Left renal cortex interstitium (tissue), 4 donors: ENCODE measurements around the gene UACA. TPM values are rescaled to one million over a fixed set of nuclear protein-coding genes. Genes with fewer than 3 reads are reported as not detected.
A peak's percentile ranks its signal among the peaks of the same experiment; 100 is the strongest.

Source experiments
- DNase-seq, 4 donors: peaks; one replicate each; pipeline ENCODE4 v3.0.0-alpha.2; 2013; ENCODE audit warnings: low read depth in 4 of 4, low spot score in 2 of 4, missing footprints in 1 of 4
- polyA plus RNA-seq, 4 donors: library from polyadenylated mRNA; unstranded; fragments of 120-200 nt; gene quantifications; one replicate each; pipeline ENCODE4 v1.2.1, GENCODE V29; 2013; ENCODE audit not compliant: insufficient read length in 4 of 4

The UACA gene
- polyA plus RNA-seq, 4 donors = 86.6 to 131 (median 97.9) TPM

DNA sequence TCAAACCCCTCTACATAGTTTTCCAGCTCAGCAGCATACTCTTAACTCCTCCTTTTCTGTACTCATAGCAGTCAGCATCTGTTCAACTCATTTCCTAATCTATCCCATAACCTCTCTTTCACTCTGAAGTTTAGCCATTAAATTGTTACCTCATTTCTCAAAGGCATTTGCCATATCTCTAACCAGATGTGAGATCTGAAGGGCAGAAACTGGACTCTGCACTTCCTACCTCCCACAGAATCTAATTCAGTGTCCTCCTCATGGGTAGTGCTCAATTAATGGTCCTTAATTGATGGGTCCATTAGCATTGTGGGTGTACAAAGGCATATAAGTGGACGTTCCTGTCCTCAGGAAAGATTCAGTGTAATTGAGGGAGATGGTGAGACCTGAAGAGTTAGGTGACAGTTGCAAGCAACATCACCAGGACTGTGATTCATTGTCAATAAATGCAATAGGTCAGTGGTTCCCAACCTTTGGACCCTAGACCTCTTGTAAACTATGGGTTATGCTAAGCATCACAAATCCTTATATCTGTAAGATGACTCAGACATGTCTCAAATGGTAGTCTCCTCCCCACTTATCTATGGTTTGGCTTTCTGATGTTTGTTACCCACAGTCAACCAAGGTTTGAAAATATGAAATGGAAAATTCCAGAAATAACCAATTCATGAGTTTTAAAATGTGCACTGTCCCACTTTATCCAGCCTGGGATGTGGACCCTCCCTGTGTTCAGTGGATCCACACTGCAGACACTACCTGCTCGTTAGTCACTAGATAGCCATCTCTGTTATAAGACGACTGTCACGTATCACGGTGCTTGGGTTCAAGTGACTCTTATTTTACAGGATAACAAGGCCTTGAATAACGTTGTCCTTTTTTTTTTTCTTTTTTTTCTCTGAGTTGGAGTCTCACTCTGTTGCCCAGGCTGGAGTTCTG, 25.0 kb upstream of the UACA start:
- DNase-seq = no peak

DNA sequence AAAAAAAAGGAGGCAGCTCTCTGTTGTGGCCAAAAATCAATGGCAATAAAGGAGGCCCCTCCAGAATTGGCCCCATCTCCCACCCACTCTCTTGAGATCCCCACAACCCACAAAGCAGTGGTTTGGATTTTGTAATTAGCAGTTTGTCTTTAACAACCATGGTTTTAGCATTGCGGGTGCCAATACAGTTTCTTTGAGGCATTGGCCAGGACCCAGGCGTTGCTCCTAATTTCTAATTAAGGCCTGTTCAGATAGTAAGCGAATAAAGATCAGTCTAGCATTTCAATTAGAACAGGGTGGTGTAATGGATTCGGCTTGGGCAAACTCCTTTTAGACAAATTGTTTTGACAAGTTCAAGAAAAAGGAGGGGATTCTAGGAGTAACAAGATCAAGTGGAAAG, 23.6 kb upstream of the UACA start:
- DNase-seq = no peak

DNA sequence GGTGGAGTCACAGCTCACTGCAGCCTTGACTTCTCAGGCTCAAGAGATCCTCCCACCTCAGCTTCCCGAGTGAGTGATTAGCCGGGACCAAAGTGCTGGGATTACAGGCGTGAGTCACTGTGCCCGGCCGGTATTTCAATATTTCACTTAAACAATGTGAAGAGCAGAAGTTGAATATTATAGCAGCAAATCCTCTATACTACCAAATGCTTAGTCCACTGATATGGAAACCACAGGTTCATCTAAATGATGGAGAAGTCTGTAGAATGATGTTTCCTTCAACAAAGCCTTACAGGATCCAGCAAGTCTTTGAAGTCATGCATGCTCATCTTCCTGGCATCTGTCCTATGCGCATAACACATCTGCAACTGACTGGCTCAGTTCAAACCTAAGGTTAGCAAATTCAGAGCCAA, 20.3 kb upstream of the UACA start:
- DNase-seq = no peak

DNA sequence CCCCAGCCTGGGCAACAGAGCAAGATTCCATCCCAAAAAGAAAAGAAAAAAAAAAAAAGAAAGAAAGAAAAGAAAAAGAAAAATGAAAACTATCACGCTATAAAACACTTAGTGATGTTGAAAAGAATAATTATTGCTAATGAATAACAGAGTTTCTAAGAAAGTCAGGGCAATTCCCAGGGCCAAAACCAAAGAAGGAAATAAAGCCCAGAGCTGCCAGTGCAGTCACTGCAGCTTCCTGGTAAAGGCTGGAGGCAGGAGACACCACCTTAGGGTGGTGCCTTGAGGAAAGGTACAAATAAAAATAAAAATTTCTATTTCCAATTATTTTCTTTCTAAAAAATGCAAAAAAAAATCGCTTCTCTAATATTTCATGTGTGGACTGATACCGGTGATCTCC, 19.7 kb upstream of the UACA start:
- DNase-seq = no peak

DNA sequence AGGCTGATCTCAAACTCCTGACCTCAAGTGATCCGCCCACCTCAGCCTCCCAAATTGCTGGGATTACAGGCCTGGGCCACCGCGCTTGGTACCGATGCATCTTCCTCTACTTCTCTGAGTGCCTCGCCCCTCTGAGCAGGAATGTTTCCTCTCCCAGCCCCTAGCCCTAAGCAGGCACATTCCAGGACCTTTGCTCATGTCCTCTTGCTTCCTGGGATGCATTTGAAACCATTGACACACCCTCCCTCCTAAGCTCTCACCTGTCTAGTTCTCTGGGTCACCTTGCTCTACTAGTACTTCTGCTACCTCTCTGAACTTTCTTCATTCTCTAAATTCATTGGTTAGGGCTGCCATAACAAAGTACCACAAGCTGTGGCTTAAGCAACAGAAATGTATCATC, 17.9 kb upstream of the UACA start:
- DNase-seq = no peak

DNA sequence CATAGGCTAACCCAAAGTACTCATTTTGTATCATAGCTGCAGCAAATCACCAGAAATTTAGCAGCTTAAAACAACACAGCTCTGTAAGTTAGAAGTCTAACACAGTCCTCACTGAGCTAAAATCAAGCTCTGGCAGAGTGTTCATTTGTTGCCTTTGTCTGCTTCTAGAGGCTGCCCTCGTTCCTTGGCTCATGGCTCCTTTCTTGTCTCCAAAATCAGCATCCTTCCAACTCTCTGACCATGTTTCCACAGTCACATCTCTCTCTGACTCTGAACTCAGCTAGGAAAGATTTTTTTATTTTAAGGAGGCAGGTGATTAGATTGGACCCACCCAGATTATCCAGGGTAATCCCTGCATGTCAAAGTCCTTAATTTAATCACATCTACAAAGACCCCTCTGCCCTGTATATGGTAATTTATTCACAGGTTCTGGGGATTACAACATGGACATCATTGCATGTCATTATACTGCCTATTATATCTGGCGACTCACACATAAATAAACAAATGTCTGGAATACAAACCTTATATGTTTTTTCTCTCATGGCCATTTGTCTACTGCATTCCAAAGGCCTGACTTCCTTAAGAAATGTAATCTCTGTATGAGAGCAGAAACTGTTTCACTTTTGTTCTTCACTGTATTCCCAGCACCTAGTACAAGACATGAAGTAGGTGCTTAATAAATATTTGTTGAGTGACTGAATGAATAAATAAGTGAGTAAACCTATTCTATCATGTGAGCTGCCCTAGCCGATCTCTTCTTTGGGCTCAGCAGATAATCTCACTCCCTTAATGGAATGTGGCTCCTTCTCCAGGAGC, 15.1 kb upstream of the UACA start:
- no peak for DNase-seq

DNA sequence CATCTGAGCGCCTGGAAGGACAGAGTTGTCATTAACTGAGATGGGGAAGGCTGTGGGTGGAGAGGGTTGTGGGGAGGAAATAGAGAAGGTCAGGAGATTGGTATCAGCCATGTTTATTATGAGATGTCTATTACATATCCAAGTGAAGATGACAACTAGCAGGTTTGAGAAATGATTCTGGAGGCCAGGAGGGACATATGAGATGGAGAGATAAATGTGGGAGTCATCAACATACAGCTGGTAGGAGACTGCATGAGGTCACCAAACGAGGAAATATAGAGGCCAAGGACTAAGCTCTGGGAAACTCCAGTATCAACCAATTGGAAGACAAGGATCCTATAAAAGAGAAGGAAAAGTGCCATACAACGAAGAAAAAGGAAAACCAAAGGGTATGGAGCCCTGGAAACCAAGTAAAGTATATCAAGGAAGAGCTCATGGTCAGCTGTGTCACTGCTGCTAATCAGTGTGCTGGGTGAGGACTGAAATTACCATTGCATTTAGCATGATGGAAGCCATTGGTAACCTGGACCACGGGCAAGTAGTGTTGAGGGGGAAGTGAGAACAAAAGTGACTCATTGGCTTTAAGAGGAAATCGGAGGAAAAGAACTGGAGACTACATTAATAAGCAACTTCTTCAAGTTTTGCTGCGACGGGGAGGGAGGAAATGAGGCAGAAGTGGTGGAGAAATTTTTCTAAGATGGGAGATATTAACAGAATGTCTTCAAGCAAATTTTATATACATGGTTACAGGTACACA, 14.0 kb upstream of the UACA start:
- no peak for DNase-seq

DNA sequence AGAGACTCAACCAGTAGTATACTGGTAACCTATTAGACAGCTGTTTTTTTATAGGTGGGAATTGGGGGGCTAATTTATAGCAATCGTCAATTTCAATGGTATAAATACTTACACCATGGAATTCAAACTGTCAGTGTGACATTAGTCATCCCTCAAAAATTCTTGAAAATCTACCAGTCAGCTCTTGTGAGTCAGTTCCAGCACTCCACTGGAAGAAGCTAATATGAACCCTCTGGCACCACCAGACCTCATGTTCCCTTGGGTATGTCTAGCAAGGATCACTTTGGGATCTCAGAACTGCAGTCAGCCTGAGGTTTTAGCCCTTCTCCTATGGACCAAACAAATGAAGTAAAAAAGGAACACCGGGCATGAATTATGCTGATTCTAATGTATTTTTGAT, 11.8 kb upstream of the UACA start:
- no peak for DNase-seq

DNA sequence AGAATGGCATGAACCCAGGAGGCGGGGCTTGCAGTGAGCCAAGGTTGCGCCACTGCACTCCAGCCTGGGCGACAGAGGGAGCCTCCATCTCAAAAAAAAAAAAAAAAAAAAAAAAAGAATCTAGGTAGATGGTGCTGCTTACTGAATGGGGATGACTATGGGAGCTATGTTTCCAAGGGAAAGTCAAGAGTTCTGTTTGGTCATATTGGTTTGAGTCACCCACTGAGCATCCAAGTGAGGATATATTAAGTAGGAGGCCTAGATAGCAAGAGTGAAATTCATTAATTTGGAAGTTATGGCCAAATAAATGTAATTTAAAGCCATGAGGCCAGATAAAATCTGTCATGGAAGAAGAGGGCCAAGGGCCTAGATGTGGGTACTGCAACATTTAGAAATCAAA, 9.0 kb upstream of the UACA start:
- DNase-seq = no peak

DNA sequence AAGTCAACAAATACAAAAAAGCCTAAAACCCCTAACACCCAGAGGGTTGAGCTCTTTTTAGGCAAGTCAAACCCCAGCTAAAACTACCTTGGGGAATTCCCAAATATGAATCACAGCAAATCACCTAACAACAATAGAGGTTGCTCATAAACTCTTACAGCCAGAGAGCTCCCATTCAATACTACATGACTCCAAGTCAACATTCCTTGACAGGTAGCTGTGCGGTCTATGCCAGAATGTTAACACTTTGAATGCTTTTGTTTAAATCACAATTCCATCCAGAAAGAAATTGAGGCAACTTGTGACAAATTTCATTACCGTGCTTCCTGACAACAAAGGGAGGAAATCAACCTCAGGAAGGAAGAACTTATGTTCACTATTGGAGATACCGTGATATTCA, 7.5 kb upstream of the UACA start:
- DNase-seq = no peak

DNA sequence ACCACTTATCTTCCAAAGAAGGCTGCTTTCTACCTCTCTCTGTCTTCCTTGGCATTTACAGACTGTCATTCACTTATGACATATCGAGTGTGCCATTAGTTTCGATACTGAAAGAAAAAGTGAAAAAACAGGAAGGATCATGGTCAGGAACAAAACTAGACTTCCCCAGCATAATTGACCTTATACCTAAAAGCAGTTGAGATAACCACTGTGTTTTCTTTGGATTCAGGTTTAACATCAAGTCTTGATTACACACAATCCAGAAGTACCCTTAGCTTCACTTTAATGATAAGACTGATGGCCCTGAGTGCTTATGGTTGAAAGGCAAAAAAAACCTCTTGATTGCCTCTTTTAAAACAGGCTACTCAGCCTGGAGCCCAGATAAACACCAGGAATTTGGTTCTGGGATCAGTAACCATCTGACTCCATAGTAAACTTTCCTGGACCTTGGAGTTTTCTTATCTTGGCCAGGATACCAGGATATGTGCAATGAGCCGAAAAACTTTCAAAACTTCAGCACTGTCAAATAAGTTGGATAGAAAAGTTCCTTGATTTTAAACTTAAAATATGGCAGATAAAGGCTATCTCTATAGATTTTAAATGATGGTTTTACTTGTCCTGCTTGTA, 5.0 kb upstream of the UACA start:
- no peak for DNase-seq

DNA sequence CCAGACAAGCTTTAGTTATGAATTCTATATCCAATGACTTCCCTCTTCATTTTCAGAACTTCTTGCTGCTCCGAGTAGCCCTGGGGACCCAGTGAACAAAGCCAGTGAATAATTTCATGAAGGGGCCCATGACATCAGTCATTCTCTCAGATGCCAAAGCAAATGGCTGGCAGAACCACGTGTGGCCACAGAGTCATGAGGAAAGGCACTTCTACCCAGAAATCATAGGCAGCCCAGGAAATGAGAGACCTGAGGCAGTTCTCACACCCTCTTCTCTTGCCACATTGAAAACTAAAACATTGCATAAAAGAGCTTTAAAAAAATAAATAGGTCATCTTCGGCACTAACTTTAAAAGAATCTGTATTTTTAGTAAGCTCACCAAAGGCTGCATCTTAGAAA, 4.3 kb upstream of the UACA start:
- DNase-seq = no peak

DNA sequence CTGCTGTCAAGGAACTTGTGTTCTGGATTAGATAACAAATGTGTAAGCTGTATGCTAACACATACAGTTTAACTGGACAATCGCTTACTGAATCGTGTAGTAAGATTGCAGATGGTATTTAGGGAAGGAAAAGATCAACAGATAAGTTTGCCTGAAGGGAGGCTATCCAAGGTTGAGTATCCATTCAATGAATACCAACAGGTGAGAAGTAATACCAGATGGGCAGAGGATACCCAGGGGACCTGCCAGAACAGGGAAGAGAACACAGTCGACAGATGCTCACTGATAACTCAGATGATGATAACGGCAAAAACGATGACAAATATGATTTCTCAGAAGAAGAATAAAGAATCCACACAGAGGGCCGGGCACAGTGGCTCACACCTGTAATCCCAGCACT, 3.2 kb upstream of the UACA start:
- DNase-seq = no peak

DNA sequence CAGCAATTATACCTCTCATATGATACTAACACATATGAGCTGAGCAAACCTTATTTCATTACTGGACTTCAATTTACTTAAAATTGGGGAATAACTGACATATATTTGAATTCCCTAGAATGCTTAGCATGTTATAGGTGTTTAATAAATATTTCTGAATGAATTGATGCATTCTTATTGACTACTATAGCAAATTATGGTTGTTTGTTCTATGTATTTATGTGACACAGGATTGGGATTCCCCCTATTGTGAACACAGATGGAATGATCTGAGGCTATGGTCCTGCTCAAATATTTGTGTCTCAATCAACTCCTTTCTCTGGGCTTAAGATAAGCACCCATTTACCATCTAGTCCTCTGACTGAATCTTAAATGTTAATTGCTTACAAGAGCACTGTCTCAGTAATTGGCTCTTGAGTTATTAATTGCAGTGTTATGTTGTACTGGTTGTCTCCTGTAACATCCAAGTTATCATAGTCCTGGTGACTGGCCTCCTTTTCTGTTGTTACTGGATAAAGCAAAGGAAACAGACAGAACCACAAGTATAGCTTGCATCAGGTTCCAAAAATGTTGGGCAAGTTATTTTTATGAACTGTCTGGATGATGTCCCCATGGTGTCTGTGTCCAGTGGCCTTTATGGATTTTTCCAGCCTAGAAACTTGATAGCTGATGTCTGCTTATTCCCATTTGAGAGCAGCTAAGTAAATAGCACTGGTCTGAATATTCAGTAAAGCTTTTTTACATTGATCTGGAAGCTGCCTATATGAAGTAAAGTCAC, 2.3 kb upstream of the UACA start:
- DNase-seq = no peak

DNA sequence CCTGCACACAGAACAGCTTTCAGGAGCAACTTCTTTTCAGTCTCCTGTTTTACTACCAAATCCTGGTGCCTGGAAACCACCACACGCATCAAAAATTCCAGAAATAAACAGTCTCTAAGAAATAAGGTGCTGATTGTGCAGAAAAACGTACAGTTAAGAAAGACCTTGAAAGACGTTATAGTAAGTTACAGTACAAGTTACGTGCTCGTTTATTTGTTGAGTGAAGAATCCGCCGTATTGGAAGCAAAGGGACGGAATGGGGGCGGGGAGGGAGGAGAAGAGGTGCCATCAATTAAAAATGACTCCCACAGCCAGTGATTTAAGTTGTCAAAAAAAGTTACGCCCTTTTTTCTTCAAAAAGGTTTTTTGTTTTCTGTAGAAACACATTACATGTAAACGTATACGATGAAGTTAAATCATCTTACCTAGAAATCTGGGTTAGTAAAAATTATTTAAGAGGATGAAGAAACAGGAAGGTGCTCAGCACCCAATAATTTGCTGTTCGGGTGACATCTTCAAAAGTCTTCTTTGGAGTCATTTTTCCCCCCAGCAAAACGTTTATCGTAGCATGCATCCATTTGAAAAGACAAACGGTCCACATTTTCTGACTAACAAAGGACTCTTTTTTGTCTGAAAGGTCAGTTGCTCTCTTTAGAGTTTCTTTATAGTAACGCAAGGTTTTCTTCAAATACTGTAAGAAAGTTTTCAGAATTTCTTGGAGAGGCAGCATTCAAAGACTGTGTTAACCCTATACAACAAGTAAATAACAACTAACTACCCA, 782 bp upstream of the UACA start:
- peak in 1 of 4 donors; percentile 77 for DNase-seq

DNA sequence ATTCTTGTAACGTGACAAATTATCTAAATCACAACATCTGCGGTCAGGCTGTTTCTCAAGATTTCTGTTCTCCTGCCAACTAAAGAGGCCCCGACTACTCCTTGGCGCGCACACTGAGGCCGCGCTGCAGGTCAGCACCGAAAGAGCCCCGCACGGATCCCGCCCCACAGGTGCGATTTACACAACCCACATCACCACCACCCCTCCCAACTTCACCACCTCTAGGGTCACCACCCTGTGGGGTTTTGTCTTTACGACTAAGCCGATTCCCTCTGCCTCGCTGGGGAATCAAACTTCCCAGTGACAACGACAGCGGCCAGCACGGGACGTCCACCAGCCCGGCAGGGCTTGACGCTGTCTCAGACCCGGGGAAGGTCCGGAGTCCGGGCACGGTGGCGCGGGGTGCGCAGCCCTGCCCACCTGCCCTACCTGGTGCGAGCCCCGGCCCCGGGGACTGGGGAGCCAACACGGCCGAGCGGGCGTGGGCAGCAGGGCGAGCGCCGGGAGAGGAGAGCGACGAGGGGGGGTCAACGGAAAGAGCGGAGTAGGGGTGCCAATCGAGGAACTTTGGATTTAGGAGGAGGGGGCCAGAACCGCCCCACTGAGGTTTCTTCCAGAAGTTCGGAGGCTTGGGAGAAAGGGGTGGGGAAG, 764 bp downstream of the UACA start:
- DNase-seq = peak in 1 of 4 donors; percentile 46

DNA sequence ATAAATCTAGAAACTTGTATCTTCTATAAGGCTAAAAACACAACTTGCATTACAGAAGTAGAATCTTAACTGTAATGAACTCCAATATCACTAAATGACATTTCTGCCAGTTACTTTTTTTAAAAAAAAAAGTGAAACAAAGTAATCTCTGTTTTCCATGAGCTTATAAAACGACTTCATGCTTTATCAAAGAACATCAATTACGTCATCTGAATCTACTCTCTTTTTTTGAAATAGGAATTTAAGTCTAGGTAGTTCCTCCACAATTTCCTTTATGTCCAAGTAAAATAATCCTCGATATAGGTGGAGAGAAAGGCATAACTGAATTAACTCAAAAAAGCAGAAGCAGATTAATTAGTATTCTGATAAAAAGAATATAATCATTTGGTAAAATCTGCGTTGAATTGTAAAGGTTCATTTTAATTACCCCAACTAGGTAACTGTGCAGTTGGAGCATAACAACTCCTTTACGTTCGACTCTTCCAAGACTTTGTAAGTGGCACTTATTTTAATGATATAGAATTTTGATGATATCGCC, 1.4 kb downstream of the UACA start:
- no peak for DNase-seq

DNA sequence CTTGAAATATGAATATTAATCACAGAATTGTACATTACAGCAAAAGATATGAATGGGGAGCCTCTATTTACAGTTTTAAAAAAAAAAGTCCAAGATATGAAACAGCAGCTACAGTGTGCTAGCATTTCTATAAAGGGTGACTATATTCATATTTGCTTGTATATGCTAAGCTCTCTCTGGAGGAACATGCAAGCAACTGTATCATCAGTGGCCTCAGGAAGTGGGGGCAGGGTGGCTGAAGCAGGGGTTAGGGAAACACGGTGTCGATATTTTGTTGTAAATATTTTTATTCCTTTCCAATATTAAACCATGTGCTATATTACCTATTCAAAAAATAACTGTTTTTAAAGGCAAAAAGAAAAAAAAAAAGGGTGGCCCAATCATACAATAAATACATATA, 2.3 kb downstream of the UACA start:
- DNase-seq = no peak
